ENCODE results near the gene NUDT4. TPM values are rescaled to one million over a fixed set of nuclear protein-coding genes. Genes with fewer than 3 reads are reported as not detected.

The NUDT4 gene
- total RNA-seq, 2 experiments from 2014 or later = 26.4 to 32.4 TPM

- Histone ChIP-seq H3K36me3 (ENCODE audit: insufficient read depth, low read length) (peaks cover 3% of the 10 kb centered on the region; the same call in 1 of the 2 replicates), H3K27ac (ENCODE audit: low read depth, low read length, poor library complexity, severe bottlenecking) (peak overlapping the region; percentile 77), H3K9me3 (ENCODE audit: low read length) (no peaks in the 10 kb centered on the region), H3K4me2 (ENCODE audit: low read length) (peak overlapping the region; percentile 97), H2AFZ (ENCODE audit: low read length) (no peak overlapping the region), H3K9me2 (ENCODE audit: insufficient read depth, low read length) (no peaks in the 10 kb centered on the region), H4K20me1 (ENCODE audit: insufficient read depth, low read length) (peaks cover 47% of the 10 kb centered on the region), H3K79me2 (ENCODE audit: insufficient read depth, low read depth, low read length) (peaks cover 79% of the 10 kb centered on the region), H3K4me3 (ENCODE audit: low read depth, low read length, poor library complexity, severe bottlenecking) (peak overlapping the region; percentile 98), H3K4me1 (ENCODE audit: insufficient read depth, low read length, poor library complexity, severe bottlenecking) (peaks cover 62% of the 10 kb centered on the region)
- BruUV-seq (replicated peaks) = TSS peak; percentile 64
- no peak for DNase-seq (ENCODE audit: low spot score)
- ChIA-PET POLR2A (interaction anchor here (0.6 to 1.0 kb wide), 3 partner anchors 27 to 1135 kb away, joined by 3 read pairs; partner anchors contain the start of gene MRPL42), CTCF (ENCODE audit: unreplicated experiment) (no interaction called here)
- TF ChIP-seq CTCF (conservative IDR thresholded peaks at IDR 0.05; ENCODE audit: low read length) (no peak), EZH2phosphoT487 (IDR thresholded peaks at IDR 0.05; ENCODE audit: borderline replicate concordance, low read depth, low read length) (no peak)
- intact Hi-C loops (cut with micrococcal nuclease; ENCODE audit: unreplicated experiment) = loop anchor here (5.0 to 10.0 kb wide), 3 partner anchors 235 to 973 kb away; partner anchors contain the start of genes CRADD and EEA1
These were observed 62.5 kb downstream of the NUDT4 start for GRCh38 chr12:93440043-93440835.

- TF ChIP-seq EZH2phosphoT487 (IDR thresholded peaks at IDR 0.05; ENCODE audit: borderline replicate concordance, low read depth, low read length) (no peak), CTCF (conservative IDR thresholded peaks at IDR 0.05; ENCODE audit: low read length) (no peak)
- H2AFZ ChIP-seq (ENCODE audit: low read length) = 0 out of 2 replicates have a peak overlapping the region, but pooled peaks have one; percentile 10
- peaks cover 3% of the 10 kb centered on the region; the same call in 1 of the 2 replicates for H3K36me3 ChIP-seq (ENCODE audit: insufficient read depth, low read length)
- H3K4me2 ChIP-seq (ENCODE audit: low read length) = peak overlapping the region; percentile 97
- intact Hi-C loops (cut with micrococcal nuclease; ENCODE audit: unreplicated experiment) = loop anchor here (5.0 to 10.0 kb wide), 3 partner anchors 234 to 974 kb away; partner anchors contain the start of genes CRADD and EEA1
- H3K79me2 ChIP-seq (ENCODE audit: insufficient read depth, low read depth, low read length) = peaks cover 70% of the 10 kb centered on the region
- peak; percentile 68 for DNase-seq (ENCODE audit: low spot score)
- H3K9me3 ChIP-seq (ENCODE audit: low read length) = no peaks in the 10 kb centered on the region
- H4K20me1 ChIP-seq (ENCODE audit: insufficient read depth, low read length) = peaks cover 47% of the 10 kb centered on the region
- H3K9me2 ChIP-seq (ENCODE audit: insufficient read depth, low read length) = no peaks in the 10 kb centered on the region
- peaks cover 53% of the 10 kb centered on the region for H3K4me1 ChIP-seq (ENCODE audit: insufficient read depth, low read length, poor library complexity, severe bottlenecking)
- BruUV-seq (replicated peaks) = no TSS peak
- peak overlapping the region; percentile 98 for H3K4me3 ChIP-seq (ENCODE audit: low read depth, low read length, poor library complexity, severe bottlenecking)
- H3K27ac ChIP-seq (ENCODE audit: low read depth, low read length, poor library complexity, severe bottlenecking) = peak overlapping the region; percentile 77
- CTCF ChIA-PET (ENCODE audit: unreplicated experiment) = no interaction called here
- POLR2A ChIA-PET = interaction anchor here (0.6 to 1.4 kb wide), 3 partner anchors 13 to 465 kb away, joined by 3 to 5 read pairs (median 3); no protein-coding TSS in a partner anchor
These were observed 63.4 kb downstream of the NUDT4 start for GRCh38 chr12:93441081-93441616.
